ENCODE data around the gene AGK.
A peak's percentile ranks its signal among the peaks of the same experiment; 100 is the strongest.
"Not testable (repeated sequence)": the region's sequence is repeated elsewhere in the genome, so short reads cannot be mapped to it uniquely, and the experiment has no call there.

Gene AGK

GRCh38 chr7:141563956-141564623, 12.9 kb downstream of the AGK start:
- Mint-ChIP-seq H3K27me3 (no peaks in the 10 kb centered on the region), H3K4me3 (peak overlapping the region; percentile 74), H3K27ac (peak overlapping the region; percentile 86), H3K9me3 (peaks cover 7% of the 10 kb centered on the region), H3K36me3 (peaks cover 65% of the 10 kb centered on the region), H3K4me1 (peaks cover 73% of the 10 kb centered on the region)

- Mint-ChIP-seq H3K27me3 (no peaks in the 10 kb centered on the region), H3K36me3 (peaks cover 51% of the 10 kb centered on the region), H3K27ac (no peak overlapping the region)
Measured at GRCh38 chr7:141567432-141567831, 16.2 kb downstream of the AGK start.

GRCh38 chr7:141568227-141568626, 17.0 kb downstream of the AGK start:
- Mint-ChIP-seq H3K27me3 (no peaks in the 10 kb centered on the region), H3K9me3 (peaks cover 7% of the 10 kb centered on the region), H3K27ac (no peak overlapping the region), H3K4me1 (peaks cover 61% of the 10 kb centered on the region), H3K36me3 (peaks cover 53% of the 10 kb centered on the region), H3K4me3 (no peak overlapping the region)

More at GRCh38 chr7:141567432-141567831, 16.2 kb downstream of the AGK start:
- H3K9me3 Mint-ChIP-seq: peaks cover 7% of the 10 kb centered on the region
- no peak overlapping the region for H3K4me3 Mint-ChIP-seq
- peaks cover 63% of the 10 kb centered on the region for H3K4me1 Mint-ChIP-seq

GRCh38 chr7:141571059-141571458, 19.8 kb downstream of the AGK start:
- H3K36me3 Mint-ChIP-seq: peaks cover 48% of the 10 kb centered on the region

GRCh38 chr7:141572175-141572574, 21.0 kb downstream of the AGK start:
- Mint-ChIP-seq H3K9me3 (peaks cover 6% of the 10 kb centered on the region), H3K27me3 (no peaks in the 10 kb centered on the region), H3K4me1 (peaks cover 26% of the 10 kb centered on the region), H3K4me3 (no peak overlapping the region), H3K27ac (no peak overlapping the region), H3K36me3 (peaks cover 45% of the 10 kb centered on the region)

More at GRCh38 chr7:141571059-141571458, 19.8 kb downstream of the AGK start:
- no peaks in the 10 kb centered on the region for H3K27me3 Mint-ChIP-seq
- no peak overlapping the region for H3K27ac Mint-ChIP-seq
- peaks cover 37% of the 10 kb centered on the region for H3K4me1 Mint-ChIP-seq
- H3K4me3 Mint-ChIP-seq: no peak overlapping the region
- H3K9me3 Mint-ChIP-seq: peaks cover 6% of the 10 kb centered on the region

GRCh38 chr7:141573511-141573910, 22.3 kb downstream of the AGK start:
- H3K27ac Mint-ChIP-seq: no peak overlapping the region
- peaks cover 6% of the 10 kb centered on the region for H3K9me3 Mint-ChIP-seq
- peaks cover 41% of the 10 kb centered on the region for H3K36me3 Mint-ChIP-seq

GRCh38 chr7:141575164-141575563, 24.0 kb downstream of the AGK start:
- H3K27me3 Mint-ChIP-seq: no peaks in the 10 kb centered on the region
- peaks cover 41% of the 10 kb centered on the region for H3K36me3 Mint-ChIP-seq
- H3K9me3 Mint-ChIP-seq: peaks cover 6% of the 10 kb centered on the region
- no peak overlapping the region for H3K27ac Mint-ChIP-seq
- H3K4me3 Mint-ChIP-seq: no peak overlapping the region
- peaks cover 19% of the 10 kb centered on the region for H3K4me1 Mint-ChIP-seq

More at GRCh38 chr7:141573511-141573910, 22.3 kb downstream of the AGK start:
- H3K27me3 Mint-ChIP-seq: no peaks in the 10 kb centered on the region
- no peak overlapping the region for H3K4me3 Mint-ChIP-seq
- peaks cover 19% of the 10 kb centered on the region for H3K4me1 Mint-ChIP-seq

- H3K27me3 Mint-ChIP-seq: no peaks in the 10 kb centered on the region
- H3K4me1 Mint-ChIP-seq: peaks cover 19% of the 10 kb centered on the region
- peaks cover 39% of the 10 kb centered on the region for H3K36me3 Mint-ChIP-seq
- no peak overlapping the region for H3K4me3 Mint-ChIP-seq
- H3K27ac Mint-ChIP-seq: no peak overlapping the region
- peaks cover 6% of the 10 kb centered on the region for H3K9me3 Mint-ChIP-seq
Measured at GRCh38 chr7:141575654-141576448, 24.6 kb downstream of the AGK start.

- Mint-ChIP-seq H3K27ac (no peak overlapping the region), H3K27me3 (no peaks in the 10 kb centered on the region), H3K9me3 (peaks cover 6% of the 10 kb centered on the region), H3K4me3 (no peak overlapping the region), H3K36me3 (peaks cover 36% of the 10 kb centered on the region), H3K4me1 (peaks cover 7% of the 10 kb centered on the region)
Measured at GRCh38 chr7:141577043-141577839, 26.0 kb downstream of the AGK start.

GRCh38 chr7:141579953-141580352, 28.7 kb downstream of the AGK start:
- Mint-ChIP-seq H3K4me1 (peaks cover 15% of the 10 kb centered on the region), H3K36me3 (peaks cover 29% of the 10 kb centered on the region)
- not testable (repeated sequence) for H3K27me3 Mint-ChIP-seq, H3K27ac Mint-ChIP-seq, H3K9me3 Mint-ChIP-seq, H3K4me3 Mint-ChIP-seq

- not testable (repeated sequence) for H3K4me3 Mint-ChIP-seq, H3K27ac Mint-ChIP-seq, H3K9me3 Mint-ChIP-seq, H3K27me3 Mint-ChIP-seq
- peaks cover 34% of the 10 kb centered on the region for H3K4me1 Mint-ChIP-seq
- H3K36me3 Mint-ChIP-seq: peaks cover 20% of the 10 kb centered on the region
Measured at GRCh38 chr7:141582063-141582462, 30.9 kb downstream of the AGK start.

GRCh38 chr7:141584935-141585334, 33.7 kb downstream of the AGK start:
- H3K9me3 Mint-ChIP-seq: no peaks in the 10 kb centered on the region
- no peak overlapping the region for H3K4me3 Mint-ChIP-seq
- H3K4me1 Mint-ChIP-seq: peaks cover 40% of the 10 kb centered on the region
- H3K27ac Mint-ChIP-seq: no peak overlapping the region
- no peaks in the 10 kb centered on the region for H3K27me3 Mint-ChIP-seq
- peaks cover 20% of the 10 kb centered on the region for H3K36me3 Mint-ChIP-seq

- H3K4me1 Mint-ChIP-seq: peaks cover 49% of the 10 kb centered on the region
- peaks cover 22% of the 10 kb centered on the region for H3K36me3 Mint-ChIP-seq
- H3K27me3 Mint-ChIP-seq: no peaks in the 10 kb centered on the region
- no peak overlapping the region for H3K4me3 Mint-ChIP-seq
- H3K9me3 Mint-ChIP-seq: no peaks in the 10 kb centered on the region
- peak overlapping the region; percentile 65 for H3K27ac Mint-ChIP-seq
Measured at GRCh38 chr7:141585592-141586510, 34.6 kb downstream of the AGK start.

GRCh38 chr7:141586878-141587277, 35.7 kb downstream of the AGK start:
- Mint-ChIP-seq H3K27me3 (no peaks in the 10 kb centered on the region), H3K36me3 (peaks cover 22% of the 10 kb centered on the region), H3K9me3 (no peaks in the 10 kb centered on the region), H3K4me1 (peaks cover 49% of the 10 kb centered on the region), H3K4me3 (no peak overlapping the region), H3K27ac (no peak overlapping the region)

GRCh38 chr7:141587304-141587703, 36.1 kb downstream of the AGK start:
- Mint-ChIP-seq H3K36me3 (peaks cover 22% of the 10 kb centered on the region), H3K9me3 (no peaks in the 10 kb centered on the region), H3K27ac (no peak overlapping the region), H3K4me3 (no peak overlapping the region), H3K27me3 (no peaks in the 10 kb centered on the region), H3K4me1 (peaks cover 49% of the 10 kb centered on the region)

All from activated naive CD4-positive, alpha-beta T cell treated with anti-CD3 and anti-CD28 coated beads, Interleukin-2, amount 50 U/mL, for 24 hours (primary cell).